ENCODE results near the gene CYTH4.

CYTH4 gene

GRCh38 chr22:37301144-37301830, 19.0 kb downstream of the CYTH4 start:
- in situ Hi-C loops (cut with MboI; ENCODE audit: low sequenced_read_pairs, unreplicated experiment), result no loop called here
- no peak for TF ChIP-seq CTCF (IDR thresholded peaks at IDR 0.05; ENCODE audit: borderline replicate concordance, control extremely low read depth, extremely low read depth, insufficient read depth, missing control alignments)
- no peak for DNase-seq (ENCODE audit: low spot score)

- TF ChIP-seq CTCF (IDR thresholded peaks at IDR 0.05; ENCODE audit: borderline replicate concordance, control extremely low read depth, extremely low read depth, insufficient read depth, missing control alignments), result no peak
- DNase-seq (ENCODE audit: low spot score), result no peak
- in situ Hi-C loops (cut with MboI; ENCODE audit: low sequenced_read_pairs, unreplicated experiment), result no loop called here
Observed at GRCh38 chr22:37302674-37303555, 20.6 kb downstream of the CYTH4 start.

GRCh38 chr22:37303821-37304274, 21.5 kb downstream of the CYTH4 start:
- DNase-seq (ENCODE audit: low spot score), result no peak
- in situ Hi-C loops (cut with MboI; ENCODE audit: low sequenced_read_pairs, unreplicated experiment), result no loop called here
- TF ChIP-seq CTCF (IDR thresholded peaks at IDR 0.05; ENCODE audit: borderline replicate concordance, control extremely low read depth, extremely low read depth, insufficient read depth, missing control alignments), result no peak

- TF ChIP-seq CTCF (IDR thresholded peaks at IDR 0.05; ENCODE audit: borderline replicate concordance, control extremely low read depth, extremely low read depth, insufficient read depth, missing control alignments), result no peak
- in situ Hi-C loops (cut with MboI; ENCODE audit: low sequenced_read_pairs, unreplicated experiment), result no loop called here
- no peak for DNase-seq (ENCODE audit: low spot score)
Observed at GRCh38 chr22:37304595-37305343, 22.5 kb downstream of the CYTH4 start.

GRCh38 chr22:37305887-37306286, 23.6 kb downstream of the CYTH4 start:
- in situ Hi-C loops (cut with MboI; ENCODE audit: low sequenced_read_pairs, unreplicated experiment), result no loop called here
- no peak for DNase-seq (ENCODE audit: low spot score)
- no peak for TF ChIP-seq CTCF (IDR thresholded peaks at IDR 0.05; ENCODE audit: borderline replicate concordance, control extremely low read depth, extremely low read depth, insufficient read depth, missing control alignments)

- no peak for DNase-seq (ENCODE audit: low spot score)
- TF ChIP-seq CTCF (IDR thresholded peaks at IDR 0.05; ENCODE audit: borderline replicate concordance, control extremely low read depth, extremely low read depth, insufficient read depth, missing control alignments), result no peak
- in situ Hi-C loops (cut with MboI; ENCODE audit: low sequenced_read_pairs, unreplicated experiment), result no loop called here
Observed at GRCh38 chr22:37306494-37306829, 24.2 kb downstream of the CYTH4 start.

All from GM13976 (cell line).